Vagina (tissue), 2 donors: ENCODE results near the gene HTR4. TPM values are rescaled to one million over a fixed set of nuclear protein-coding genes. Genes with fewer than 3 reads are reported as not detected.

Experiments used
- DNase-seq, 2 donors: peaks; one replicate each; pipeline ENCODE4 v3.0.0-alpha.2; 2017; ENCODE audit errors: extremely low spot score in 2 of 2
- H3K27ac ChIP-seq: fragments of 200-600 bp; sonication (generic); one replicate; pipeline ENCODE4 v1.5.1; 2019
- H3K27me3 ChIP-seq: fragments of 200-600 bp; sonication (generic); one replicate; pipeline ENCODE4 v1.5.1; 2019
- H3K36me3 ChIP-seq, 2 donors: fragments of 200-600 bp; sonication (generic); one replicate each; pipeline ENCODE4 v1.5.1; 2017 to 2019
- H3K4me1 ChIP-seq: fragments of 200-600 bp; sonication (generic); one replicate; pipeline ENCODE4 v1.5.1; 2019
- H3K4me3 ChIP-seq, 2 donors: fragments of 200-600 bp; sonication (generic); 1 replicate in 1 of 2; 2 replicates in 1 of 2; pipeline ENCODE4 v1.5.1; 2016 to 2019
- H3K9me3 ChIP-seq: fragments of 200-600 bp; sonication (generic); one replicate; pipeline ENCODE4 v1.5.1; 2019
- CTCF ChIP-seq, 3 experiments: fragments of 450-650 bp in 2 of 3; fragments of 200-600 bp in 1 of 3; sonication (generic) in 1 of 3; IDR thresholded peaks; one replicate each; pipeline ENCODE4 v1.5.1; 2017 to 2019; ENCODE audit warnings: antibody characterized with exemption in 3 of 3, mild to moderate bottlenecking in 2 of 3, moderate library complexity in 2 of 3
- POLR2A ChIP-seq, 2 donors: fragments of 450-650 bp; IDR thresholded peaks; one replicate each; pipeline ENCODE4 v1.6.1; 2017; ENCODE audit warnings: antibody characterized with exemption in 2 of 2, mild to moderate bottlenecking in 2 of 2, moderate library complexity in 2 of 2
- POLR2AphosphoS5 ChIP-seq, 2 donors: sonication (generic); formaldehyde crosslinking; IDR thresholded peaks; one replicate each; pipeline ENCODE4 v1.9.0; 2017; ENCODE audit warnings: antibody characterized with exemption in 2 of 2, mild to moderate bottlenecking in 2 of 2, low read depth in 1 of 2; ENCODE audit not compliant: insufficient read depth in 1 of 2
- intact Hi-C: fragments of 100-400 bp; cut with DNase I; formaldehyde crosslinking; loops from one replicate; pipeline ENCODE4 v1.15.1; 2023
- total RNA-seq: library from RNA; depleted of rRNA; stranded (reverse); fragments of >200 nt; gene quantifications from one replicate; pipeline ENCODE4 v1.2.3, GENCODE V29; 2016

HTR4 gene
- total RNA-seq: 2.9 TPM

- H3K9me3 ChIP-seq: no peaks in the 10 kb centered on the region
- H3K27ac ChIP-seq: no peak within 1 kb of the TSS
- H3K4me1 ChIP-seq: no peaks in the 10 kb centered on the region
- no peaks in the 10 kb centered on the region for H3K27me3 ChIP-seq
- TF ChIP-seq POLR2AphosphoS5 (IDR thresholded peaks at IDR 0.05; ENCODE audit: insufficient read depth in 1 of 2, low read depth in 1 of 2) (no peak), POLR2A (IDR thresholded peaks at IDR 0.05) (no peak), CTCF (IDR thresholded peaks at IDR 0.05) (no peak)
- H3K4me3 ChIP-seq: peak within 1 kb of the TSS in 1 of 2 donors; percentile 19
- intact Hi-C loops: no loop called here
- no peak for DNase-seq
- H3K36me3 ChIP-seq: no peaks in the 10 kb centered on the region
Observed at GRCh38 chr5:148653836-148654781, at the start of gene HTR4. Gene HTR4, minus strand, starts transcription at chr5:148654527. Its CDS starts 17,513 bp downstream, at chr5:148637014.

- intact Hi-C loops: no loop called here
- H3K27me3 ChIP-seq: no peaks in the 10 kb centered on the region
- no peaks in the 10 kb centered on the region for H3K4me1 ChIP-seq
- TF ChIP-seq CTCF (IDR thresholded peaks at IDR 0.05) (no peak), POLR2A (IDR thresholded peaks at IDR 0.05) (no peak), POLR2AphosphoS5 (IDR thresholded peaks at IDR 0.05; ENCODE audit: insufficient read depth in 1 of 2, low read depth in 1 of 2) (no peak)
- H3K27ac ChIP-seq: no peak overlapping the region
- no peaks in the 10 kb centered on the region for H3K36me3 ChIP-seq
- H3K9me3 ChIP-seq: no peaks in the 10 kb centered on the region
- DNase-seq: no peak
- no peak overlapping the region for H3K4me3 ChIP-seq
Observed at GRCh38 chr5:148702019-148702596, 47.8 kb upstream of the HTR4 start.

GRCh38 chr5:148699028-148699427 is 44.7 kb upstream of the HTR4 start:
- no peak for DNase-seq
- no peaks in the 10 kb centered on the region for H3K36me3 ChIP-seq
- H3K4me3 ChIP-seq: no peak overlapping the region
- intact Hi-C loops: no loop called here
- TF ChIP-seq POLR2A (IDR thresholded peaks at IDR 0.05): no peak
- TF ChIP-seq CTCF (IDR thresholded peaks at IDR 0.05): no peak
- no peak for TF ChIP-seq POLR2AphosphoS5 (IDR thresholded peaks at IDR 0.05; ENCODE audit: insufficient read depth in 1 of 2, low read depth in 1 of 2)
- no peaks in the 10 kb centered on the region for H3K4me1 ChIP-seq
- H3K9me3 ChIP-seq: no peaks in the 10 kb centered on the region
- H3K27ac ChIP-seq: no peak overlapping the region
- no peaks in the 10 kb centered on the region for H3K27me3 ChIP-seq

- H3K27ac ChIP-seq: no peak overlapping the region
- H3K4me3 ChIP-seq: no peak overlapping the region
- H3K27me3 ChIP-seq: no peaks in the 10 kb centered on the region
- no peak for TF ChIP-seq CTCF (IDR thresholded peaks at IDR 0.05)
- TF ChIP-seq POLR2AphosphoS5 (IDR thresholded peaks at IDR 0.05; ENCODE audit: insufficient read depth in 1 of 2, low read depth in 1 of 2): no peak
- no peaks in the 10 kb centered on the region for H3K4me1 ChIP-seq
- H3K9me3 ChIP-seq: no peaks in the 10 kb centered on the region
- no peaks in the 10 kb centered on the region for H3K36me3 ChIP-seq
- intact Hi-C loops: no loop called here
- no peak for DNase-seq
Observed at GRCh38 chr5:148697809-148698196, 43.5 kb upstream of the HTR4 start.
